Mesenchymal stem cell (in vitro differentiated cells and primary cell): ENCODE results near the gene ABTB2.

Experiments used
- DNase-seq: peaks from one replicate; pipeline ENCODE4 v3.0.0-alpha.2; 2013
- H2AFZ ChIP-seq: one replicate; pipeline ENCODE4 v1.6.1; 2013; ENCODE audit warnings: low read depth, mild to moderate bottlenecking, control low read depth, inconsistent platforms, low read length, moderate library complexity
- H2AK5ac ChIP-seq: 2 replicates; pipeline ENCODE4 v1.6.1; 2013; ENCODE audit warnings: low read length, moderate library complexity, mild to moderate bottlenecking, inconsistent platforms; ENCODE audit not compliant: severe bottlenecking
- H2BK120ac ChIP-seq: one replicate; pipeline ENCODE4 v1.6.1; 2013; ENCODE audit warnings: low read depth, mild to moderate bottlenecking, inconsistent platforms, low read length, moderate library complexity
- H2BK12ac ChIP-seq, 2 experiments: one replicate each; pipeline ENCODE4 v1.6.1; 2013; ENCODE audit warnings: inconsistent platforms in 2 of 2, low read length in 2 of 2, mild to moderate bottlenecking in 2 of 2, moderate library complexity in 2 of 2, control low read depth in 1 of 2
- H2BK15ac ChIP-seq: one replicate; pipeline ENCODE4 v1.6.1; 2013; ENCODE audit warnings: mild to moderate bottlenecking, low read depth, inconsistent platforms; ENCODE audit not compliant: poor library complexity, severe bottlenecking
- H2BK5ac ChIP-seq: 2 replicates; pipeline ENCODE4 v1.6.1; 2013; ENCODE audit warnings: low read depth, mild to moderate bottlenecking, low read length, control low read depth, inconsistent platforms; ENCODE audit not compliant: poor library complexity, severe bottlenecking
- H3K14ac ChIP-seq, 2 experiments: one replicate each; pipeline ENCODE4 v1.6.1; 2013; ENCODE audit warnings: inconsistent platforms in 2 of 2, low read length in 2 of 2, control low read depth in 1 of 2, mild to moderate bottlenecking in 1 of 2, moderate library complexity in 1 of 2
- H3K18ac ChIP-seq, 2 experiments: one replicate each; pipeline ENCODE4 v1.6.1; 2013; ENCODE audit warnings: inconsistent platforms in 2 of 2, low read length in 2 of 2, control low read depth in 1 of 2, low read depth in 1 of 2, mild to moderate bottlenecking in 1 of 2
- H3K23ac ChIP-seq, 2 experiments: one replicate each; pipeline ENCODE4 v1.6.1; 2013; ENCODE audit warnings: inconsistent platforms in 2 of 2, low read length in 2 of 2, mild to moderate bottlenecking in 2 of 2, moderate library complexity in 2 of 2, control low read depth in 1 of 2
- H3K27ac ChIP-seq: 2 replicates; pipeline ENCODE4 v1.5.1; 2013; ENCODE audit warnings: mild to moderate bottlenecking, moderate library complexity, low read length, control low read depth, inconsistent platforms; ENCODE audit not compliant: poor library complexity, severe bottlenecking
- H3K27me3 ChIP-seq, 2 experiments: 2 replicates each; pipeline versions ENCODE4 v1.6.1 to v1.7.0; 2013; ENCODE audit warnings: low read length in 2 of 2, mild to moderate bottlenecking in 2 of 2, moderate library complexity in 2 of 2, control low read depth in 1 of 2, inconsistent platforms in 1 of 2; ENCODE audit not compliant: control insufficient read depth in 1 of 2, insufficient read depth in 1 of 2
- H3K36me3 ChIP-seq, 2 experiments: 2 replicates each; pipeline versions ENCODE4 v1.6.1 to v1.7.0; 2013; ENCODE audit warnings: low read length in 2 of 2, control low read depth in 1 of 2, inconsistent platforms in 1 of 2, low read depth in 1 of 2, mild to moderate bottlenecking in 1 of 2; ENCODE audit not compliant: insufficient read depth in 2 of 2, control insufficient read depth in 1 of 2
- H3K4ac ChIP-seq, 2 experiments: one replicate each; pipeline ENCODE4 v1.6.1; 2013; ENCODE audit warnings: inconsistent platforms in 2 of 2, low read length in 2 of 2, mild to moderate bottlenecking in 2 of 2, moderate library complexity in 2 of 2, control low read depth in 1 of 2, low read depth in 1 of 2
- H3K4me1 ChIP-seq: 2 replicates; pipeline ENCODE4 v1.6.1; 2013; ENCODE audit warnings: low read depth, low read length, control low read depth; ENCODE audit not compliant: control insufficient read depth, insufficient read depth
- H3K4me2 ChIP-seq: 2 replicates; pipeline ENCODE4 v1.6.1; 2013; ENCODE audit warnings: low read length, mild to moderate bottlenecking, inconsistent platforms; ENCODE audit not compliant: poor library complexity, severe bottlenecking
- H3K4me3 ChIP-seq, 2 experiments: 2 replicates each; pipeline versions ENCODE4 v1.5.1 to v1.7.0; 2013; ENCODE audit warnings: low read length in 2 of 2, mild to moderate bottlenecking in 2 of 2, control low read depth in 1 of 2, low read depth in 1 of 2; ENCODE audit not compliant: insufficient read depth in 1 of 2
- H3K79me1 ChIP-seq: replicated peaks from 2 replicates; pipeline ENCODE4 v1.6.1; 2013; ENCODE audit warnings: mild to moderate bottlenecking, control low read depth, low read length, inconsistent platforms; ENCODE audit not compliant: poor library complexity, severe bottlenecking
- H3K9ac ChIP-seq: 2 replicates; pipeline ENCODE4 v1.7.0; 2013; ENCODE audit warnings: mild to moderate bottlenecking, low read length, moderate library complexity
- H3K9me3 ChIP-seq: 2 replicates; pipeline ENCODE4 v1.7.0; 2013; ENCODE audit warnings: mild to moderate bottlenecking, low read length; ENCODE audit not compliant: control insufficient read depth
- H4K8ac ChIP-seq: one replicate; pipeline ENCODE4 v1.6.1; 2013; ENCODE audit warnings: inconsistent platforms, mild to moderate bottlenecking, low read length, moderate library complexity
- H4K91ac ChIP-seq: one replicate; pipeline ENCODE4 v1.6.1; 2013; ENCODE audit warnings: mild to moderate bottlenecking, low read length, inconsistent platforms
- WGBS: methylation state at CpG from one replicate; pipeline ENCODE4 v1.1.7; 2013; ENCODE audit warnings: mixed read lengths; 5-methylcytosine and 5-hydroxymethylcytosine counted together

ABTB2 gene

DNA sequence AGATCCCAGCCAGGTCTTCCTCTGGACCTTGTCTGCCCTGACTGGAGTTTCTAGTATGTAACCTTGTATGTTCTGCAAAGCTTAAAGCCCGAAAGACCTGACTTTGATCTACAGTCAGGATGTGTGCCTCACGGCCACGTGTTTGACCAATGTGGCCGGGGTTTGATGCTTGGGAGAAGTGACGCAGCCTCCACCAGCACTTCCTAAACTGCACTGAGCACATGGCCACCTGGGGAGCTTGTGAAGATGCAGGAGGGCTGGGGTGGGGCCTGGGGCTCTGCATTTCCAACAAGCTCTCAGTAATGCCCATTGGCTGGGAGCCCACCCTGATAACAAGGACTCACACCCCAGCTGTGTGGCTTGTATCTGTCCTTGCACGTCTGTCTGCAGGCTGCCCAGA is 199.1 kb downstream of the ABTB2 start:
- DNase-seq, result no peak
- Histone ChIP-seq H3K4me3 (no peak overlapping the region), H3K4ac (no peak overlapping the region), H2BK5ac (no peak overlapping the region), H4K8ac (no peak overlapping the region), H2BK12ac (no peak overlapping the region), H3K27ac (no peak overlapping the region), H3K9ac (no peak overlapping the region), H2BK15ac (no peak overlapping the region), H3K9me3 (no peaks in the 10 kb centered on the region), H3K14ac (no peak overlapping the region), H2AFZ (no peak overlapping the region), H3K4me1 (peaks cover 10% of the 10 kb centered on the region), H4K91ac (no peak overlapping the region), H2AK5ac (no peak overlapping the region), H3K4me2 (no peak overlapping the region), H2BK120ac (no peak overlapping the region), H3K79me1 (peaks cover 6% of the 10 kb centered on the region), H3K27me3 (no peaks in the 10 kb centered on the region), H3K36me3 (peaks cover 26 to 87% of the 10 kb centered on the region in 2 experiments), H3K18ac (no peak overlapping the region), H3K23ac (no peak overlapping the region)
- WGBS, result 92% methylated on average over 6 of the region's 6 CpGs

- no peak for DNase-seq
- WGBS, result 95% methylated on average over 8 of the region's 9 CpGs
- H3K9ac ChIP-seq, result no peak overlapping the region
- peaks cover 11% of the 10 kb centered on the region for H3K79me1 ChIP-seq
- no peak overlapping the region for H3K18ac ChIP-seq
- no peak overlapping the region for H3K4ac ChIP-seq
- no peak overlapping the region for H3K14ac ChIP-seq
- no peak overlapping the region for H2BK12ac ChIP-seq
- no peak overlapping the region for H4K8ac ChIP-seq
- no peak overlapping the region for H2BK15ac ChIP-seq
- no peak overlapping the region for H4K91ac ChIP-seq
- no peaks in the 10 kb centered on the region for H3K9me3 ChIP-seq
- H2BK5ac ChIP-seq, result no peak overlapping the region
- H3K27me3 ChIP-seq, result no peaks in the 10 kb centered on the region
- H3K4me1 ChIP-seq, result peaks cover 5% of the 10 kb centered on the region
- no peak overlapping the region for H3K4me2 ChIP-seq
- no peak overlapping the region for H2AFZ ChIP-seq
- H3K4me3 ChIP-seq, result no peak overlapping the region
- no peak overlapping the region for H2BK120ac ChIP-seq
- no peak overlapping the region for H2AK5ac ChIP-seq
- peaks cover 41 to 88% of the 10 kb centered on the region in 2 experiments for H3K36me3 ChIP-seq
- H3K27ac ChIP-seq, result no peak overlapping the region
- no peak overlapping the region for H3K23ac ChIP-seq
Measured at GRCh38 chr11:34157163-34157562, 200.6 kb downstream of the ABTB2 start.

DNA sequence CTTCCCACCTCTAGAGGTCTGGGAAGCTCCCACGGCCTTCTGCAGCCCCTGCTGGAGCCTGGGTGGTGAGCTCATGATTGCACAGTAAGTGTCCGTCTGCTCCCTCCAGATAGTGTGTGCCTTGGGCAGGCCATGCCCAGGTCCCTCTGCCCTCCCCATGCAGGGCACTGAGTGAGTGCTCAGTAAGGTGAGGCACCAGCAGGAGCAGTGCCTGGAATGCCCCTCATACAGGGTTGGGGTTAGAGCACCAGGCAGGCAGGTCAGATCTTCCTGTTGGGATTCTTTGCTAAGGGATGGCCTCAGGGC is 202.1 kb downstream of the ABTB2 start:
- no peak overlapping the region for H3K4me2 ChIP-seq
- no peak overlapping the region for H2BK120ac ChIP-seq
- DNase-seq, result no peak
- H3K4me1 ChIP-seq, result no peaks in the 10 kb centered on the region
- no peaks in the 10 kb centered on the region for H3K27me3 ChIP-seq
- no peak overlapping the region for H3K18ac ChIP-seq
- peaks cover 51 to 88% of the 10 kb centered on the region in 2 experiments for H3K36me3 ChIP-seq
- H3K79me1 ChIP-seq, result peaks cover 16% of the 10 kb centered on the region
- H2BK12ac ChIP-seq, result no peak overlapping the region
- no peak overlapping the region for H3K4ac ChIP-seq
- no peak overlapping the region for H2AFZ ChIP-seq
- no peaks in the 10 kb centered on the region for H3K9me3 ChIP-seq
- no peak overlapping the region for H2BK15ac ChIP-seq
- no peak overlapping the region for H3K23ac ChIP-seq
- H3K4me3 ChIP-seq, result no peak overlapping the region
- H3K9ac ChIP-seq, result no peak overlapping the region
- no peak overlapping the region for H3K14ac ChIP-seq
- H4K91ac ChIP-seq, result no peak overlapping the region
- no peak overlapping the region for H3K27ac ChIP-seq
- no peak overlapping the region for H2AK5ac ChIP-seq
- H4K8ac ChIP-seq, result no peak overlapping the region
- WGBS, result 86% methylated on average over 2 of the region's 2 CpGs
- no peak overlapping the region for H2BK5ac ChIP-seq

DNA sequence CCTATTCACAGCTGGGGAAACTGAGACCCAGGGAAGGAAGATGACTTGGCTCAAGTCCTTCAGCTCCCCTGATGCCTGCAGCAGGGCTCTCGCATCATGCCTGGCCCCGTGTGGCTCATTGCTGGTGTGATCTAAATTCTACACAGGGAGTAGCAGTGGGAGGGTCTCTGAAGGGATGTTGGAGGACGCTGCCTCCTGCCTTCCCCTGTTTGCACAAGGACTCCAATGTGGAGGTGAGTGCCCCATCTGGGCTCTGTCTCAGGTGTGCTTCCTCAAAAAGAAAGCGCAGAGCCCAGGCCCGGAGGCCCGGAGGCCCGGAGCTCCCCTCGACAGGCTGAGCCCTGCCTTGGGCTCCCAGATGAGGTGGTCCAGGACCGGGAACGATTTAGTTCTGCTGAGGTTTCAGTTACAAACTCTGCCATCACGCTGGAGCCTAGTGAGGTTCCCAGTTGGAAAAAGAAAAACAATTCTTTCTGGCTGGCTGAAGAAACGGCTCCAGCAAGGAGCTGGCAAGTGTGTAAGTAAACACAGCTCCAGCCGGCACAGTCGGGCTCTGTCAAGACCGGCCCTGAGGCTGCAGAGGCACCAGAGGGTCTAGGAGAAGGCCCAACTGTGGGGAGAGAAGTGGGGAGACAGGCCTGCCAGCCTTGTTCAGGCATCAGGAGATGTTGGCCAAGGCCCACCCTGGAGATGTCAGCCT is 202.6 kb downstream of the ABTB2 start:
- Histone ChIP-seq H4K91ac (no peak overlapping the region), H3K4me2 (no peak overlapping the region), H3K14ac (no peak overlapping the region), H3K79me1 (peaks cover 15% of the 10 kb centered on the region), H3K4ac (no peak overlapping the region), H3K18ac (no peak overlapping the region), H3K27me3 (no peaks in the 10 kb centered on the region), H2BK15ac (no peak overlapping the region), H3K27ac (no peak overlapping the region), H2BK5ac (no peak overlapping the region), H4K8ac (no peak overlapping the region), H2BK120ac (no peak overlapping the region), H2AK5ac (no peak overlapping the region), H3K9me3 (no peaks in the 10 kb centered on the region), H3K36me3 (peaks cover 52 to 88% of the 10 kb centered on the region in 2 experiments), H3K9ac (no peak overlapping the region), H3K4me3 (no peak overlapping the region), H2BK12ac (no peak overlapping the region), H3K23ac (no peak overlapping the region), H2AFZ (no peak overlapping the region), H3K4me1 (no peaks in the 10 kb centered on the region)
- DNase-seq, result no peak
- WGBS, result 94% methylated on average over 15 of the region's 15 CpGs
